HG03439 (cell line): ENCODE data around the gene COG5.
"Not testable (repeated sequence)": the region's sequence is repeated elsewhere in the genome, so short reads cannot be mapped to it uniquely, and the experiment has no call there.

Source experiments
- ATAC-seq: cut with Tn5 transposase; IDR thresholded peaks from one replicate; pipeline ENCODE4 v1.9.1; 2021; ENCODE audit warnings: mild to moderate bottlenecking, moderate library complexity; ENCODE audit not compliant: unreplicated experiment

COG5 gene

DNA sequence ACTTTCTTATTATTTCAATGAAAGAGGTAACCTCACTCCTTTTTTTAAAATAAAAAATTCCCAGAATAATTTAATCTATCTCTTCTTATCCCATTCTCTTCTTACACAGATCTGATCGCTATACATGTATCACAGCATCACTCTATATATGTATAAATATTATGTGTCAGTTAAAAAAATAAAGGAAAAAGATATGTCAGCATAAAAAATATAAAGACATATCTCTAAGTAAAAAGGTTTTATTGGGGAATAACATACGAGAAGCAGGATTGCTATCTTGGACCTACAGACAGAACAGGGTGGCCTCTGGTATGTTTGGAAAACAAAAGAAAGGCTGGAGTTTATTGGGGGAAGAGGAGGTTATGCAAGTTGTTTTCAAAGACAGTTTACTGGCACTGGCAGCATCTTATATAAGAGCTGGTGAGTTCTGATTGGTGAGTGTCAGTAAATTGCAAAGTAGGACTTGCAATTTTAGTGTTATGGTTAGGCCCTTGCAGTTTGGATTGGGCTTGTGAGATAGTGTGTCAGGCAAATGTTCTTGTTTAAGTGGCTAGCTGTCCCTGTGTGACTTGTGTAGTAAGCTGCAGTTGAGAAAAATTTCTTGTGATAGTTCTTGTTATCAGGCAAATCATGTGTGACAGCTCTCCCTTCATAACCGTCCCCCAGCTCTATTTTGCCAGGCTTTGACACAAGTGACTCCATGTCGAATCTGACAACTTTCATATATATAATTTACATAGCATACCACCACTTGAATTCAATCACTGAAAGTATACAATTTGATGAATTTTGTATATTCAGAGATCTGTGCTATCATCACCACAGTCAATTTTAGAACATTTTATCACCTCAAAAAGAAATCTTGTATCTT is 276.7 kb downstream of the COG5 start:
- ATAC-seq = no peak

DNA sequence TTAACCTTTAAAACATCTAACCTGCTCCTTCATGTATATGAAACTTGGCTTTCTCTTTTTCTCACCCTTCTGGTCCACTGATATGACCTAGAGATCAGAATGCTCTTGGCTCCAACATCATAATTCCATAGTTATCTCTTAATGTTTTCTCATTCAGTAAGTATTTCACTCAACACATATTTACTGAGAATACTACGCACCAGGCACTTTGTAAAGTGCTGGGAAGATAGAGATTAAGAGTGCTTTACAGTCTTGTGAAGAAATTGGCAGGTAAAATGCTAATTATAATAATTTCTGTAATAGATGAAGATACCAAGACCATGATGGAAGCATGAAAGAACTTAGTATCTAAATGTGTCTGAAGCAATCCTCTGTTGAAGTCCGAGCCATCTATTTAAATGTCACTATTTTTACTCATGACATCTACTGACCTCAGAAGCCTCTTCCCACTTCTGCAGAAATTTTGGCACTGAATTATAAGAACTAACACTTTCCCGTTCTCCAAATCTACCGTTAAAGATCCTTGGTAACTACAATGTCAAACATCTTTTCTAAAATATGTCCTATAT is 278.7 kb downstream of the COG5 start:
- no peak for ATAC-seq

DNA sequence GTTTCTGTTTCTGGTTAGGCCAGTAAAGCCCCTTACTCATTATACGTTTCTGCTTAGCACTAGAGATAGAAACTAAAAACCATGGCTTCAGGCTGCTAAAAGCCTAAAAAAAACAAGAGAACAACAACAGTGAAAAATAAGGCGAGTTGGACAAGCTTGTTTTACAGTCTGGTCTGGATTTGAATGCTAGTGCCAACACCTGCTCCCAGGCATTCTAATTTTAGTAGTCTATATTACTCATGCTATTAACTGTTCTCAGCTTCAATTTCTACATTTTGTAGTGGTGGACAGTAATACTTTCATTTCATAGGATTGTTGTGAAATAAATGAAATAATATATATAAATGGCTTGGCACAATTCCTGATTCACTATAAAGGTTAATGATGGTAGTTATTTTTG is 286.4 kb downstream of the COG5 start:
- no peak for ATAC-seq

DNA sequence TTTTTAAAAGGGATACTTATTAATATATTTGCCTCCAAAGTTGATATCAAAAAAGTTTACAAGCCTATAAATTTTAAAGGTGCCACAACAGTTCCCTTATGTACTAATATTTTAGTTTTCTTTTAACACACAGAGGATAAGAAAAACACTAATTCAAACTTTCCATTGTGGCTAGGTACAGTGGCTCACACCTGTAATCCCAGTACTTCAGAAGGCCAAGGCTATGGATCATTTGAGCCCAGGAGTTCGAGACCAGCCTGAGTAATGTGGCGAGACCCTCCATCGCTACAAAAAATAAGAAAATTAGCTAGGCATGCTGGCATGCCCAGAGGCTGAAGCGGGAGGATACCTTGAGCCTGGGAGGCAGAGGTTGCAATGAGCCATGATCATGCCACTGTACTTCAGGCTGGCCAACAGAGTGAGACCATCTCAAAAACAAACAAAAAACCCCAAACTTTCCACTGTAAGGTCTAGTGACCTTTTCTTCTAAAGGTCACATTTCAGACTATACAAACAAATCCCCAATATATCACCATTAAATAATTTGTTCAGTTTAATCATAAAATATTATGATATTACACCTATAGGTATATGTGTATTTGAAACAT is 287.4 kb downstream of the COG5 start:
- ATAC-seq = no peak

DNA sequence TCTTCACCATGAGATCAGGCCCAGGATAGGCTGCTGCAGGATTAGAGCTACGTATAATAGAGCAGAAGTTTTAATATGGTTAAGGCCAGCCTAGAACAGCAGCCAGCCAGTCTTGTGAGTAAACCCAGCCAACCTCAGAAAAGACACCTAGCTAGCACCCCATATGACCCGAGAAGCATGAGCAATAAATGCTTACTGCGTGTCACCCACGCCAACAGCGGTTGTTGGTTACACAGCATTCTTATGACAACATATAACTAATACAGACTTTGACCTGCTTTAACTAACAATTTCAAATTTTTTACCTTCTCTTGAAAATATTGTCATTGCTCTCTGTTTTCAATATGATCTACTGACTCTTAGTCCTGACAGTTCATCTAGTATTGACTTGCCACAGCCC is 289.2 kb downstream of the COG5 start:
- ATAC-seq = no peak

DNA sequence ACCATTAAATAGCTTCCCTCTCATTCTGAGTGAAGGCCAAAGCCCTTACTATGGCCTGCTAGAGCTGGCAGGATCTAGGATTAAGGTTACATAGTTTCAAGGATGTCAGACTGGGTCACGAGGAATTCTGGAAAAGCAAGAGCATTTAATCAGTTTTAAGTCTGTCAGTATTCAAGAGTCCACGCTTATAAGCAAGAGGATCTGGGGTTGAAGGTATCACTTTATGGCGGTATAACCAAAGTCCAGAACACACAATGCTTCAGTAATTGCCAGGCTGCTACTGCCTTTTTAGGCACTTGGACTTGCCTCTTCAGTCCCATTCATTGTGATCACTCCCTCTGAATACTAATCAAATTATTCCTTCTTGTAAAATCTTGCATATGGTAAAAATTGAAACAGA is 293.9 kb downstream of the COG5 start:
- ATAC-seq = no peak

DNA sequence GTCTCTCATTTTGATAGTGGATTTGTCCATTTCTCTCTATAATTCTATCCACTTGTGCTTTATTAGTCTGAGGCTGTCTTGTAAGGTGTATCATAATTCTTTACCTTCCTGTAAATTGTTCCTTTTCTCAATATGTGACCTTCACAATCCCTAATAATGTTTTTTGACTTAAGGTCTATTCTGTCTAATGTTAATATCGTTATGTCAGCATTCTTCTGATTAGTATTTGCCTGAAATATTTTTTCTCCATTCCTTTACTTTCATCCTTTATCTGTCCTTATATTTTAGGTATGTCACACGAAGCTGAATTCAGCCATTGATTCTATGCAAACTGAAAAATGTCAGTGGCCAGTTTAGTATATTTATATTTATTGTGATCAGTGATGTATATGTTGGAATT is 295.1 kb downstream of the COG5 start:
- no peak for ATAC-seq

DNA sequence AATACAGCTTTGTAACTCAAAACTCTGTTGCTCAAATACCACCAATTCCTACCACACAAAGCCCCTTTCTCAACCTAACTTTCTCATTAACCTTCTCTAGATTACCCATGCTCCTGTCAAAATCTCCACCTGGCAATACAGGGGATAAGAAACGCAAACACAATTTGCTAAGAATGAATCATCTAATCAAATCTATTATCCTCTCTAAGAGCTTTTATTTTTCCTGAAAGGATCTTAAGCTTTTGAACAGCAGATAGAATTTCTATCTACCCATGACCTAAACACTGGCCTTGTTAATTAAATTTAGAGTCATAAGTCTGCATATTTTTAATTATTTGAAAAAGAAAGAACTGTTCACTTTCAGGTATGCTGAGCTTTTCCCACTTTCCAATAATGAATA is 296.6 kb downstream of the COG5 start:
- ATAC-seq = no peak

DNA sequence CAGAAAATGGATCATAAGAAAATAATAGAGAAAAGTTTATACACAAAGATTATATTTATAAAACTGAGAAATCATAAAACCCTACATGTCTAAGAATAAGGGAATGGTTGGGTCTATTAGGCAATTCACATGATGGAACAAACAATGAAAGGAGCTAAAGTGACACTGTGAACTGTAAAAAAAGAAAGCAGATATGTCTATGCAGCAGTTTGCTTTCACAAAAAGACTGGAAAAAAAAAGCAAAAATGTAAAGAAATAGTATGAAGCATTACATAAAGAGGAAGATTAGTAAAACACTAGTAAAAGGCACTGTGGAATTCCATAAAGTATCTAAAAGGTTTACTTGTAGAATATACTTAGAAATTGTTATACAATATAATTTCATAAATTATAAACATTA is 299.0 kb downstream of the COG5 start:
- ATAC-seq = no peak

DNA sequence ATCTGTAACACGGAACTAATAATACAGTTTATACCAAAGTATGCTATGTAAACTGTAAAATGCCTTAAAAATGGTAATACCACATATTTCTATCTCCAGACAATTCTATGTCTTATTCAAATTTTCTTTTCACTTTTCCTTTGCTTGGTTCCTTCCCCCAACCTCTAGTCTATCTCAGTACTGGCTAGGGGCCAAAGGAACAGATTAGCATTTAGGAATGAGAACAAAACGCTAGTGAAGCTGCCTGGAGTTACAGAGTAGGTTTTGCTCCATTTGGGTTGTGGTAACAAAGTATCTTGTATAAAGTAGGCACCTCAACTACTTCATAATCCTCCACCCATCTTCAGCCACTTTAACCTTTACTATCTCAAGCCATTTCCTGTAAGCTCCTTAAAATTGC is 300.9 kb downstream of the COG5 start:
- ATAC-seq = no peak

DNA sequence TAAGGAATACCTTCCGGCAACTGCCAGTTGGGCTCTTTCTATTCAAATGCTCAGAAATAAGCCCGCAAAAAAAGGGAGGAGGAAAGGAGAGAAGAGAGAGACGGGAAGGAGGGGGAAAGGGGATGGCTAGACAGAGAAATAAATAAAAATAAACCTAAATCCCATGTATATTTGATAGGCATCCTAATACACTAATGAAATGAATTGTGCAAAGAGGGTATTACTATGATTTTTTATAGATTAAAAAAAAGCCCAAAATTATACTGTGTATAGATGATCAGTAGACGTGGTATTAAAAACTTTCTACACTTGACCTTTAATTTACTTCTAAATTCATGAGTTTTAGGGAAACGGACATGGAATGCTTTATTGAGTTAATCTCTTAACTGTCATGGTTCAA is 305.0 kb downstream of the COG5 start:
- ATAC-seq = no peak

DNA sequence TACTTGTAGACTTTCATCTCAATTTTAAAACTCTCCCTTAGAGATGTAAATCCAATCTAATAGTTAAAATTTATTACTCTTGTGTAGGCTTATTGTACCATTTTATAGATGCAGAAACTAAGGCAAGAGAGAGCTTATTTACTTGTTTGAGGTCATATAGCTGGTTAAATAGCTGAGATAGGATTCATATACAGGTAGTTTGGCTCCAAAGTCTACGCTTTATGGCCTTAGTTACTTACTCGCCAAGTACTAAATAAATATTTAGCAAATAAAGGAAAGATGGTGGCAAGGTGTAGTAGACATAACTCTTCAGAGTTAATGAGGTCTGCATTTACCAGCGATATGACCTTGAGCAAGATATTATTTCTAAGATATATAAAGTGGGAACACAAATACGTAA is 308.1 kb downstream of the COG5 start:
- ATAC-seq = no peak

DNA sequence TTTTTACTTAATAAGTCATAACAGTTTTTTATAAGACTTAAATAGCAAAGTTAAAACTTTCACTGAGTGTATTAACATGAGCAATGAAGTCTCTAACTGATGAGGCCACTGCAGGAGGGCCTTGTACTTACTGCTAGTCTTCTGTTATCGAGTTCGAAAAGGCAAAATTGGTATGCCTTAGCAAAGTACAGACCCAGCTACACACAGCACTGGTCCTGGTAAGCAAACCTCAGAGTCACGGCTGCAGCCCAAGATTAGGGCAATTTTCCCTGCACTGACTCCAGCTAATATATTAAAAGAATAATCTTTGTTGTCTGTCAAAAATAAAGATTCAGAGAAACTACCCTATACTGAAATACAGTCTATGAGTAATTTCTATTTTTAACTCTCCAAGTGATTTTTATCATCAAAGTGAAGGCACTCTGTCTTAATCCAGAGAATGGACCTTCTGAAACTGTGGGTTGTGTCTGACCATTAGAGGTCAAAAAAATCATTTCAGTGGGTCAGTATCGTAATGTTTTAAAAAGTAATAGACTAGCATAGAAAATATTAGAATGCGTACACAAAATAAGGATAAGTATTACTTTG is 309.2 kb downstream of the COG5 start:
- no peak for ATAC-seq

DNA sequence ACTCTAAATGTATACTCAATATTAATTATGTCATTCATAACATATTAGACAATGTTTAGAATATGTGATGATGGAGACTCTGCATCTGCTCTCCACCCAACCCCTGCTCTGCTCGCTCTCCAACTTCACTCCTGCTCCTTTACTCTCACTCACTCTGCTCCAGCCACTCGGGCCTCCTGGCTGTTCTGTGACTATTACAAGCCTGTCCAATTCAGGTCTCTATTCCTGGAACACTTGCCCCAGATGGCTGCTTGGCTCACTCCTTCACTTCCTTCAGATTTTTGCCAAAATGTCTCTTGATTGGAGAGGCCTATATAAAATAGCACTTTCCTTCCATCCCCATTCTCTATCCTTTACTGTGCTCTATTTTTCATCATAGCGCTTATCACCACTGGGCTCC is 310.1 kb downstream of the COG5 start:
- no peak for ATAC-seq

DNA sequence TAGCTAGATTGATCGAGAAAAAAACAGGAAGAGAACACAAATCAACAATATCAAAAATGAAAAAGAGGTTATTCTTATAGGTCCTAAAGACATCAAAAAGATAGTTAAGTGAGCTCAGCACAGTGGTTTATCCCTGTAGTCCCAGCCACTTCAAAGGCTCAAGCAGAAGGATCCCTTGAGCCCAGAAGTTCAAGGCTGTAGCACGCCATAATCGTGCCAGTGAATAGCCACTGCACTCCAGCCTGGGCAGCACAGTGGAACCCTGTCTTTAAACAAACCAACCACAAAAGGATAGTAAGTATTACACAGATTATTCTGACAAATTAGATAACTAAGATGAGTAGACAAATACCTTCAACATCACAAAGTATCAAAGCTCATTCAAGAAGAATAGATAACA is 311.8 kb downstream of the COG5 start:
- no peak for ATAC-seq

DNA sequence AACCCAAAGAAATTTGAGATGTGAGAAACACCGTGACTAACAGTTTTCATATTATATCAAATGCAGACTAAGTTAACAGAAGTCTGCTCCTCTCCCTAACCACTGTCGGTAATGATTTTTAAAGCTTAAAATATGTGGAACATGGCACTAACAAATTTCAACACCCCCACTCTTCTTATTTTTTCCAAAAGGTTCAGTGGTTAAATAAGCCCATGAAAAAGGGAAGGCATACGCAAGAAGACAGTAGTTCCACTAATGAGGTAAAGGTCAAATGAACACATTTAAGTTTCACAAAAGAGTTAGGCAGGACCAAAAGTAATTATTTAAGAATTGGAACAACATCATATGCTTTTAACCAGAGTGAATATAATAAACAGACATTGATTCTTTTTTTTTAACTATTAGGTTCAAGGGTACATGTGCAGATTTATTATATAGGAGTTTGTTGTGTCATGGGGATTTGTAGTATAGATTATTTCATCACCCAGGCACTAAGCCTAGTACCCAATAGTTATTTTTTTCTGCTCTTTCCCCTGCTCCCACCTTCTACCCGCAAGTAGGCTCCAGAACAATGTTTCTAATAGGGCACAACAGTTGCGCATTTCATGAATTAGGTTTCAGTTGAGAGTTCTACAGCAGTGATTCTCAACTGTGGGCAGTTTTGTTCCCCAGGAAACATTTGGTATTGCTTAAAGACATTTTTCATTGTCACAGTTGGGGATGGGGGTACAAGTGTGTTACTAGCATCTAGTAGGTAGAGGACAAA is 315.0 kb downstream of the COG5 start:
- no peak for ATAC-seq

DNA sequence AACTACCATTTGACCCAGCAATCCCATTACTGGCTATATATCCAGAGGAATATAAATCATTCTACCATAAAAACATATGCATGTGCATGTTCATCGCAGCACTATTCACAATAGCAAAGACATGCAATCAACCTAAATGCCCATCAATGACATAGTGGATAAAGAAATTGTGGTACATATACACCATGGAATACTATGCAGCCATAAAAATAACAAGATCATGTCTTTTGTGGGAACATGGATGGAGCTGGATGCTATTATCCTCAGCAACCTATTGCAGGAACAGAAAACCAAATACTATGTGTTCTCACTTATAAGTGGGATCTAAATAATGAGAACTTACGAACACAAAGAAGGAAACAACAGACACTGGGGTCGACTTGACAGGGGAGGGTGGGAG is 316.9 kb downstream of the COG5 start:
- ATAC-seq = not testable (repeated sequence)

DNA sequence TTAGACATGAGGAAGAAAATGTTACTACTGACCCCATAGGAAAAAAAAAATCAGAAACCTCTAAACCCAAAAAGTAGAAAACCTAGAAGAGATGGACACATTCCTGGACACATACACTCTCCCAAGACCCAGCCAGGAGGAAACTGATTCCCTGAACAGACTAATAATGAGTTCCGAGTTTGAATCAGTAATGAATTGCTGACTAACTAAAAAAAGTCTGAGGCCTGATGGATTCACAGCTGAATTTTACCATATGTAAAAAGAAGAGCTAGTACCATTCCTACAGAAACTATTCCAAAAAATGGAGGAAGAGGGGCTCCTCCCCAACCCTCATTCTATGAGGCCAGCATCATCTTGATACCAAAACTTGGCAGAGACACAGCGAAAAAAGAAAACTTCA is 319.1 kb downstream of the COG5 start:
- no peak for ATAC-seq

DNA sequence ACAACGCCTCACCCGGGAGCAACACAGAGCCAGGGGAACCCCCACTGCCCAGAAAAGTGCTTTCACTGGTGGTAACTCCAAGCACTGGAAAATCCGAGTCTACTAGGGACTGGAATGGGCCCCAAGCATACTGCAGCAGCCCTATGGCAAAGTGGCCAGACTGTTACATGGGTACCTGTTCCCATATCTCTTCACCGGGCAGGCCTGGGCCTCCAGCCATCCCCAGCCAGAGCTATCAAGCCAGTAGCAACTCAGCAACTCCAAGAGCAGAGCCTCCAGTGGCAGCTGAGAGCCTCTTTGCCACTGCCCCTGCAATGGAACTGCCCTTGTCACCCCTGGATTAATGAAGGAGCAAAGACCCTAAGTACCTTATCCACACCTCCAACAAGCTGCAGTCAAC is 321.5 kb downstream of the COG5 start:
- no peak for ATAC-seq

DNA sequence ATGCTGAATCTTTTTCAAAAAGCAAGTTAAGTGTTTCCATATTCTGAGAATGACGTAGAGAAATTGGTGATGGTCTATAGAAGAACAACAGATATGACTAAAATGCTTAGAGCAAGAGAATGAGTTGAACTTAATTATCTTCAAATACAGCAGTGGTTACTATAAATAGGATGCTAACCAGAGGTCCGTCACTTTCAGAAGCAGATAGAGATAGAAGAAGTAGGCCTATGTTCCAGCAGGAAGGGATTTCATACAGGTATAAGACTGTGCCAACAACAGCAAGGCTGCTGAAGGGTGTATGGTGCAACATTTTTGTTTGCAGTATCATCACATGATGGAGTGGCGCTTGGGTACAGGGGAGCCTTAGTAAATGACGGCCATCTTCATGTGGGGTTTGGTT is 326.3 kb downstream of the COG5 start:
- no peak for ATAC-seq

DNA sequence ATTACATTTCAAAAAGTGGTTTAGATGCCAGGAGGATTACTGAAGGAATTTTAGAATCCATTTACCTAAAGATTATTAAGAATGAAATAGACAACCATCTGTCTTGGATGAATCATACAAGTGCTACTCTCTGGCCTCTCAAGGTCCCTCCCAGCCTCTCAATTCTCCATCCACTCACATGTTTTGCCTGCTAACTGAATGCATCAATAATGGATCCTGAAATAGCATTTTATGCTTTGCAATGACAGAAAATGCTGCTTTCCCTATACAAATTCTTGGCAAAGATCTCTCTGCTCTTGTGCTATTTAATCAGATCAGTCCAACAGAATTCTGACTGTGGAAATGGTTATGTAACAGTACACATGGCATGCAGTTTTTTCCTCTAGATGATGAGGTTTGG is 326.9 kb downstream of the COG5 start:
- no peak for ATAC-seq
